ENCODE data around the gene COL9A3. TPM values are rescaled to one million over a fixed set of nuclear protein-coding genes. Genes with fewer than 3 reads are reported as not detected.

Gene COL9A3
- total RNA-seq (2022; extraction: Qiagen RNA extraction), result 0.33 to 0.70 TPM (median 0.55 TPM) in 5 replicates

GRCh38 chr20:62816884-62817873 lies at the start of gene COL9A3:
Gene COL9A3 (plus strand): TSS chr20:62817050. CDS start chr20:62817065, 15 bp downstream.

GRCh38 chr20:62804627-62805154 lies 12.2 kb upstream of the COL9A3 start, which contains the start of gene OGFR:
Gene OGFR (plus strand): TSS chr20:62804835. CDS start chr20:62804860, 25 bp downstream.

GRCh38 chr20:62861726-62862336 lies 45.0 kb downstream of the COL9A3 start, which contains the start of gene TCFL5:
Gene TCFL5 (minus strand): TSS chr20:62861822. CDS start chr20:62861670, 152 bp downstream.

Other genes with a start within 250 kb of the COL9A3 start
- 11.4 to 13.4 TPM (median 12.6 TPM) in 5 replicates for gene SLCO4A1, start 174.5 kb upstream of the COL9A3 start, total RNA-seq (2022; extraction: Qiagen RNA extraction)
- gene NTSR1, start 108.2 kb upstream of the COL9A3 start, total RNA-seq (2022; extraction: Qiagen RNA extraction), result 0.06 to 0.17 TPM (median 0.08 TPM) in 5 replicates
- gene MRGBP, start 20.6 kb upstream of the COL9A3 start, total RNA-seq (2022; extraction: Qiagen RNA extraction), result 20.1 to 23.3 TPM (median 22.4 TPM) in 5 replicates
- gene OGFR, start 12.2 kb upstream of the COL9A3 start, total RNA-seq (2022; extraction: Qiagen RNA extraction), result 42.2 to 46.8 TPM (median 43.8 TPM) in 5 replicates
- gene TCFL5, start 44.8 kb downstream of the COL9A3 start, total RNA-seq (2022; extraction: Qiagen RNA extraction), result 2.8 to 4.6 TPM (median 4.0 TPM) in 5 replicates
- gene DIDO1, start 109.5 kb downstream of the COL9A3 start, total RNA-seq (2022; extraction: Qiagen RNA extraction), result 20.6 to 25.9 TPM (median 23.7 TPM) in 5 replicates
- 21.3 to 23.9 TPM (median 22.4 TPM) in 5 replicates for gene GID8, start 121.1 kb downstream of the COL9A3 start, total RNA-seq (2022; extraction: Qiagen RNA extraction)
- gene SLC17A9, start 135.7 kb downstream of the COL9A3 start, total RNA-seq (2022; extraction: Qiagen RNA extraction), result 0.06 to 0.12 TPM (median 0.08 TPM) in 3 of 5 replicates, not detected in the others
- gene BHLHE23, start 189.9 kb downstream of the COL9A3 start, total RNA-seq (2022; extraction: Qiagen RNA extraction), result not detected in 5 replicates

Data from A549 treated with Hydrocortisone at 1 μM for 4 hours (cell line).